Breast epithelium (tissue), 4 donors: ENCODE results near the gene TESK2. TPM values are rescaled to one million over a fixed set of nuclear protein-coding genes. Genes with fewer than 3 reads are reported as not detected.

Experiments used
- DNase-seq, 2 donors: peaks; one replicate each; pipeline ENCODE4 v3.0.0-alpha.2; 2019; ENCODE audit warnings: low spot score in 2 of 2
- H3K27ac ChIP-seq, 2 donors: fragments of 200-600 bp; sonication (generic) in 1 of 2; one replicate each; pipeline ENCODE4 v1.5.1; 2016 to 2019; ENCODE audit warnings: mild to moderate bottlenecking in 1 of 2
- H3K27me3 ChIP-seq, 2 donors: fragments of 200-600 bp; sonication (generic) in 1 of 2; one replicate each; pipeline versions ENCODE4 v1.5.1 to v1.6.0; 2017 to 2019; ENCODE audit warnings: control low read depth in 1 of 2, mild to moderate bottlenecking in 1 of 2
- H3K36me3 ChIP-seq: fragments of 200-600 bp; one replicate; pipeline ENCODE4 v1.5.1; 2019
- H3K4me1 ChIP-seq, 2 donors: fragments of 200-600 bp; sonication (generic); one replicate each; pipeline ENCODE4 v1.5.1; 2016 to 2019; ENCODE audit warnings: control low read depth in 1 of 2
- H3K4me3 ChIP-seq, 3 donors: fragments of 200-600 bp; sonication (generic); 1 replicate in 2 of 3; 2 replicates in 1 of 3; pipeline ENCODE4 v1.5.1; 2016 to 2019; ENCODE audit warnings: mild to moderate bottlenecking in 3 of 3, moderate library complexity in 2 of 3
- H3K9me3 ChIP-seq, 2 donors: fragments of 200-600 bp; sonication (generic) in 1 of 2; one replicate each; pipeline ENCODE4 v1.5.1; 2016 to 2019; ENCODE audit warnings: control low read depth in 1 of 2
- CTCF ChIP-seq, 3 donors: fragments of 450-650 bp; IDR thresholded peaks; one replicate each; pipeline ENCODE4 v1.5.1; 2016 to 2017; ENCODE audit warnings: antibody characterized with exemption in 3 of 3, mild to moderate bottlenecking in 3 of 3, moderate library complexity in 3 of 3
- POLR2A ChIP-seq: fragments of 450-650 bp; IDR thresholded peaks from one replicate; pipeline ENCODE4 v1.6.1; 2016; ENCODE audit warnings: antibody characterized with exemption, mild to moderate bottlenecking, moderate library complexity
- POLR2AphosphoS5 ChIP-seq, 3 donors: sonication (generic); formaldehyde crosslinking; IDR thresholded peaks; one replicate each; pipeline ENCODE4 v1.6.1; 2017; ENCODE audit warnings: antibody characterized with exemption in 3 of 3
- intact Hi-C: fragments of 100-400 bp; cut with DNase I; formaldehyde crosslinking; loops from one replicate; pipeline ENCODE4 v1.15.1; 2023; ENCODE audit warnings: low total_unique reads
- total RNA-seq, 3 donors: library from RNA; depleted of rRNA; stranded (reverse); fragments of >200 nt; gene quantifications; one replicate each; pipeline ENCODE4 v1.1.0, GENCODE V29; 2016

TESK2 gene, protein sequence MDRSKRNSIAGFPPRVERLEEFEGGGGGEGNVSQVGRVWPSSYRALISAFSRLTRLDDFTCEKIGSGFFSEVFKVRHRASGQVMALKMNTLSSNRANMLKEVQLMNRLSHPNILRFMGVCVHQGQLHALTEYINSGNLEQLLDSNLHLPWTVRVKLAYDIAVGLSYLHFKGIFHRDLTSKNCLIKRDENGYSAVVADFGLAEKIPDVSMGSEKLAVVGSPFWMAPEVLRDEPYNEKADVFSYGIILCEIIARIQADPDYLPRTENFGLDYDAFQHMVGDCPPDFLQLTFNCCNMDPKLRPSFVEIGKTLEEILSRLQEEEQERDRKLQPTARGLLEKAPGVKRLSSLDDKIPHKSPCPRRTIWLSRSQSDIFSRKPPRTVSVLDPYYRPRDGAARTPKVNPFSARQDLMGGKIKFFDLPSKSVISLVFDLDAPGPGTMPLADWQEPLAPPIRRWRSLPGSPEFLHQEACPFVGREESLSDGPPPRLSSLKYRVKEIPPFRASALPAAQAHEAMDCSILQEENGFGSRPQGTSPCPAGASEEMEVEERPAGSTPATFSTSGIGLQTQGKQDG
- total RNA-seq, result 10 to 100 TPM in 2 of 3 donors, 1 to 10 TPM in 1; 6.2 to 19.2 (median 11.1) TPM

DNA sequence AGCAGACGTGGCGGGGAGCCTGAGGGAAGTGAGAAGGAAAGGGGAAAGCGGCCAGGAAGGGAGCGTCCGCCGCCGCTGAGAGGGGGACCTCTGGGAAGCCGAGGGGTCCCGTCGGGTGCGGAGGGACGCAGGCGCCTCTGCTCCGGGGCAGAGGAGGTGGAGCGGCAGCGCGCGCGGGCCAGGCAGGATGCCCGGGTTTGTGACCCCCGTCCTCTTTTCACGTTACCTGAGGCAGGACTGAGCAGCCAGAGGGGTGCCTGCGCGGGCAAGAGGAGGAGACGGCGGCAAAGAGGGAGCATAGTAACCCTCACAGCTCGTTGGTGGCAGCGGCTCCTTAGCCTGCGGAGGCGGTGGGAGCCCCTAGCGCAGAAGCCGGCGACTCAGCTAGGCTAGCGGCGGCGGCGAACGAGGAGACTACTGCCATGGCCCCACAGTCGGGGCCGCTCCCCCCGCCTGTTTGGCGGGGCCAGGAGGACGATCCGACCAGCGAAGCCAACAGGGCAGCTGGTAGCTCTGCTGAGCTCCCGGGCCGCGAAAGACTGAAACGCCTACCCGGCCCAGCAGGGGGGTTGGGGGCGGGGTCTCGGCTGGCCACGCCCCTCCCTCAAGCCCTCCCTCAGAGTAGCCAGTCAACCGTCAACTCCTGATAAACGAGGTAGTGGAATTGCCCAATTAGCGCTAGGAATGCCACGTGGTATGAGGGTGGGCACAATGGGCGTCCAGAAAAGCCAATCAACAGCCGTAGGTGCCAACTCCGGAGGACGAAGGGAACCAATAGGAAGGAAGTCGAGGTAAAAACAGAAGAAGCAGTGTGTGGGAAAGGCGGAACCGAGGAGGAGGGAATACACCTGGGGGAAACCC is at the start of gene TESK2:
TSS of gene TESK2 (minus strand) at position 538 of the 861 bp plus-strand sequence. CDS start 33,378 bp downstream, outside the sequence.
- Histone ChIP-seq H3K4me3 (peak within 1 kb of the TSS; percentile 84 to 99 (median 91)), H3K4me1 (no peaks in the 10 kb centered on the region), H3K36me3 (no peaks in the 10 kb centered on the region), H3K27me3 (no peaks in the 10 kb centered on the region), H3K9me3 (no peaks in the 10 kb centered on the region), H3K27ac (peak within 1 kb of the TSS; percentile 73 to 87)
- peak; percentile 97 to 100 for DNase-seq
- TF ChIP-seq POLR2A, result peak; percentile 50
- peak; percentile 81 to 86 (median 83) for TF ChIP-seq POLR2AphosphoS5 (IDR thresholded peaks at IDR 0.05)
- TF ChIP-seq CTCF (IDR thresholded peaks at IDR 0.05), result peak; percentile 37 to 57 (median 43)
- intact Hi-C loops, result loop anchor here (10.0 kb wide), 1 partner anchor 136 kb away; no protein-coding TSS in a partner anchor

DNA sequence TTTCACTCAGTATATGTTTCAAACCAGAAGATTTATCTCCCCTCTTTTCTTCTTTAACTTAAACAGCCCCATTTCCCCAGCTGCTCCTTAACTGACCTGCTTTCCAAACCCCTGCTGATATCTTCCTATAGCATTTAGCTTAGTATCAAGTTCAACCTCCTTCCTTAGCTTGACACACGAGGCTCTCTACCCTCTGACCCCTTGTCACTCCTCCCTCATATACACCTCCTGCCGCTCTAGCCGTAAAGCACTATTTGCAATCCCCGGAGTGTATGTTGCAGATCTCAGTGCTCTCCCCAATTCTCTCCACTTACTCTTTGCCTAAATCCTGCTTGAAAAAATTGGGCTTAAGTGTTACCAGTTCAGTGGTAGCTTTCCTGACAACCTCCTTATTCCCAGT is 45.9 kb upstream of the TESK2 start:
- no peaks in the 10 kb centered on the region for H3K9me3 ChIP-seq

DNA sequence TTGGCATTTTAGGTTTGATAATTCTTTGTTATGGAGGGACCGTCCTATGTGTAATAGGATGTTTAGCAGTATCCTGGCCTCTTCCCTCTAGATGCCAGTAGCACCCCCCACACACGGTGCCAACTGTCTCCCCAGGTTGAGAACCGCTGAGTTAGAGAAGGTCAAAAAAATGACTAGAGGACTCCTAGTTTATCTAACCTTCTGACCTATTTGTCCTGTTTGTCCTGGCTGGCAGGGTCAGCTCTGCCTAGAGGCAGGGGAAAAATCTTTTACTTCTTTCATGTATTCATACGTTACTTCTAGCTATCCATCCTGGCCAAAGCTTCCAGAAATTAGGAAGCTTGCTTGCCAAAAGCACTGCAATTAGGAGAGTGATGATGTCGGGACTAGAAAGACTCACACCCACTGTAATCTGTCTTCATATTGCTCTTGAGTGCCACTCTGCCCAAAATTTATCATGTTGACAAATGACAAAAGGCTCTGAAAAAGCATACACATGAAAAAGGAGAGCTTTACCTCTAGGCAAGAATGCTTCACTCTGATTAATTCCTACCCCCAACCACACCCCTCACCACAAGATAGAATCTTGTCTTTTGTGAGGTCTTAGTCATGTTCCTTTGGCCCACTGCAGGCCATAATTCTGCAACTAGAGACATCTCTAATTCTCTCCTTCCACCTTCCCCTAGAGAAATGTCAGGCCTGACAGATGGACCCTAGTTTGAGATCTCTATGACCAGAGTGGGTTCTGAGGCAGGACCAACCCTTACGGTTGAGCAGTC is 45.2 kb upstream of the TESK2 start:
- DNase-seq, result no peak
- Histone ChIP-seq H3K9me3 (no peaks in the 10 kb centered on the region), H3K4me3 (no peak overlapping the region), H3K27ac (no peak overlapping the region), H3K4me1 (no peaks in the 10 kb centered on the region), H3K27me3 (no peaks in the 10 kb centered on the region), H3K36me3 (no peaks in the 10 kb centered on the region)
- TF ChIP-seq POLR2AphosphoS5 (IDR thresholded peaks at IDR 0.05) (no peak), POLR2A (no peak), CTCF (IDR thresholded peaks at IDR 0.05) (no peak)
- intact Hi-C loops, result no loop called here

More for the DNA sequence above, 45.9 kb upstream of the TESK2 start:
- no peak overlapping the region for H3K27ac ChIP-seq
- intact Hi-C loops, result no loop called here
- DNase-seq, result no peak
- H3K4me1 ChIP-seq, result no peaks in the 10 kb centered on the region
- no peaks in the 10 kb centered on the region for H3K36me3 ChIP-seq
- H3K4me3 ChIP-seq, result no peak overlapping the region
- no peak for TF ChIP-seq POLR2AphosphoS5 (IDR thresholded peaks at IDR 0.05)
- no peak for TF ChIP-seq CTCF (IDR thresholded peaks at IDR 0.05)
- no peak for TF ChIP-seq POLR2A
- H3K27me3 ChIP-seq, result no peaks in the 10 kb centered on the region

DNA sequence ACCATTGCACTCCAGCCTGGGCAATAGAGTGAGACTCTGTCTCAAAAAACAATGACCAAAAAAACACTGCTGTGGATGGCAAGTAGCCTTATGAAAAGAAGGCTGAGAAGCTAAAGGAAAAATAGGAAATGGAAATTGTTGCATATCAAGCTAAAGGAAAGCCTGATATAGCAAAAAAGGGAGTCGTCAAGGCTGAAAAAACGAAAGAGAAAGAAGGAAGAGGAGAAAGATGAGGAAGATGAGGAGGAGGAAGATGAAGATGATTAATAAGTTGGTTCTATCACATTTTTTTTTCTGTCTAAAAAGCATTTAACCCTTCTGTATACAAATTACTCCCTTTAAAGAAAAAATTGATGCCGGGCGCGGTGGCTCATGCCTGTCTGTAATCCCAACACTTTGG is 40.9 kb upstream of the TESK2 start:
- TF ChIP-seq POLR2AphosphoS5 (IDR thresholded peaks at IDR 0.05), result no peak
- no peak for TF ChIP-seq POLR2A
- no peak for TF ChIP-seq CTCF (IDR thresholded peaks at IDR 0.05)
- Histone ChIP-seq H3K4me1 (no peaks in the 10 kb centered on the region), H3K4me3 (no peak overlapping the region), H3K27ac (no peak overlapping the region), H3K27me3 (no peaks in the 10 kb centered on the region), H3K9me3 (no peaks in the 10 kb centered on the region), H3K36me3 (no peaks in the 10 kb centered on the region)
- DNase-seq, result no peak
- intact Hi-C loops, result no loop called here
